HG03354 (cell line): ENCODE measurements around the gene AP1S1.
"Not testable (repeated sequence)": the region's sequence is repeated elsewhere in the genome, so short reads cannot be mapped to it uniquely, and the experiment has no call there.

ENCODE experiments used
- ATAC-seq: cut with Tn5 transposase; IDR thresholded peaks from one replicate; pipeline ENCODE4 v1.9.1; 2021; ENCODE audit warnings: mild to moderate bottlenecking; ENCODE audit not compliant: unreplicated experiment, poor library complexity, severe bottlenecking

Gene AP1S1

GRCh38 chr7:101123703-101124068, 30.6 kb upstream of the AP1S1 start:
- ATAC-seq: no peak

DNA sequence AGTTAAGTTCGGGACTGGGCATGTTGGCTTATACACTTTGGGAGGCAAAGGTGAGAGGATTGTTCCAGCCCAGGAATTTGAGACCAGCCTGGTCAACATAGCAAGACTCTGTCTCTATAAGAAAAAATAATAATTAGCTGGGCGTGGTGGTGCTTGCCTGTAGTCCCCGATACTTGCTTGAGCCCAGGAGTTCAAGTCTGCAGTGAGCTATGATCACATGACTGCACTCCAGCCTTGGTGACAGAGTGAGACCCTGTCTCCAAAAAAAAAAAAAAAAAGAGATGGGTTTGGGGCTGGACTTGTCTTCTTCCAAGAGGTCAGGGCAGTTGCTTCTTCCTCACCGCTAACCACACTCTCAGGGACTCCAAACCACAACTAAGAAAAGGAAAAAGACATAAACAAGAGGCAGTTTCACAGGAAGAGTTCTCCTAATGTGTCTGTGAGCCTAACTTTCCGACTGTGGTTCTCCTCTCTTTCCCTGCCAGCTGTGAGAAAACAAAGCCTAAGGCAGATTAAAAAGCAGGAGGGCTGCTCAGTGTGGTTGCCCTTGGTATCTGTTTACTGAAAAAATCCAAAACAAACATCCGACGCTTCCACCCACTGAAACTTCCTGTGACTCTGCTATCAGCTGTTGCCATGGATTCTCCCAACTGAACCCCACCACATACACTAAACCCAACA, 29.8 kb upstream of the AP1S1 start:
- no peak for ATAC-seq

DNA sequence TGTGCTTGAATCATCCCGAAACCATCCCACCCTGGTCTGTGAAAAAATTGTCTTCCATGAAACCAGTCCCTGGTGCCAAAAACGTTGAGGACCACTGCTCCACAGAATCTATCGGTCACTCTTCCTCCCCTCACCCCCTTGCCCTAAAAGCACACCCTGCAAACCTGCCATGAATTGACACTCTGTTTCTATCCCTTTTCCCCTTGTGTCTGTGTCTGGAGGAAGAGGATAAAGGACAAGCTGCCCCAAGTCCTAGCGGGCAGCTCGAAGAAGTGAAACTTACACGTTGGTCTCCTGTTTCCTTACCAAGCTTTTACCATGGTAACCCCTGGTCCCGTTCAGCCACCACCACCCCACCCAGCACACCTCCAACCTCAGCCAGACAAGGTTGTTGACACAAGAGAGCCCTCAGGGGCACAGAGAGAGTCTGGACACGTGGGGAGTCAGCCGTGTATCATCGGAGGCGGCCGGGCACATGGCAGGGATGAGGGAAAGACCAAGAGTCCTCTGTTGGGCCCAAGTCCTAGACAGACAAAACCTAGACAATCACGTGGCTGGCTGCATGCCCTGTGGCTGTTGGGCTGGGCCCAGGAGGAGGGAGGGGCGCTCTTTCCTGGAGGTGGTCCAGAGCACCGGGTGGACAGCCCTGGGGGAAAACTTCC, 28.2 kb upstream of the AP1S1 start:
- peak; percentile 70 for ATAC-seq

DNA sequence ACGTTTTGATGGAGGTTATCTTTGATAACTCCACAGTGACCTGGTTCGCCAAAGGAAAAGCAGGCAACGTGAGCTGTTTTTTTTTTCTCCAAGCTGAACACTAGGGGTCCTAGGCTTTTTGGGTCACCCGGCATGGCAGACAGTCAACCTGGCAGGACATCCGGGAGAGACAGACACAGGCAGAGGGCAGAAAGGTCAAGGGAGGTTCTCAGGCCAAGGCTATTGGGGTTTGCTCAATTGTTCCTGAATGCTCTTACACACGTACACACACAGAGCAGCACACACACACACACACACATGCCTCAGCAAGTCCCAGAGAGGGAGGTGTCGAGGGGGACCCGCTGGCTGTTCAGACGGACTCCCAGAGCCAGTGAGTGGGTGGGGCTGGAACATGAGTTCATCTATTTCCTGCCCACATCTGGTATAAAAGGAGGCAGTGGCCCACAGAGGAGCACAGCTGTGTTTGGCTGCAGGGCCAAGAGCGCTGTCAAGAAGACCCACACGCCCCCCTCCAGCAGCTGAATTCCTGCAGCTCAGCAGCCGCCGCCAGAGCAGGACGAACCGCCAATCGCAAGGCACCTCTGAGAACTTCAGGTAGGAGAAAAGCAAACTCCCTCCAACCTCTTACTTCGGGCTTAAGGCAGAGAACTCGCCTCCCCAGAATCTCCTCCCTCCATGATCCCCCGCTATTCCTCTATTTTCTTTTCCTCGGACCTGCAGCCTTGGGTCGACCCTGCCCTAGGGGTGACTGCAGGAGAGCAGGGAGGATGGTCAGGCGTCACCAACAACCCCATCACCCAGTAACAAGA, 27.4 kb upstream of the AP1S1 start, which contains the start of gene SERPINE1:
Gene SERPINE1, plus strand, starts transcription at position 454 of the 809 bp plus-strand sequence. CDS start 1,290 bp downstream, outside the sequence.
- ATAC-seq: peak; percentile 61

GRCh38 chr7:101127460-101128039, 26.7 kb upstream of the AP1S1 start:
- no peak for ATAC-seq

- ATAC-seq: no peak
Measured at GRCh38 chr7:101128040-101128834, 26.0 kb upstream of the AP1S1 start.

- ATAC-seq: no peak
Measured at GRCh38 chr7:101129603-101130117, 24.6 kb upstream of the AP1S1 start.

DNA sequence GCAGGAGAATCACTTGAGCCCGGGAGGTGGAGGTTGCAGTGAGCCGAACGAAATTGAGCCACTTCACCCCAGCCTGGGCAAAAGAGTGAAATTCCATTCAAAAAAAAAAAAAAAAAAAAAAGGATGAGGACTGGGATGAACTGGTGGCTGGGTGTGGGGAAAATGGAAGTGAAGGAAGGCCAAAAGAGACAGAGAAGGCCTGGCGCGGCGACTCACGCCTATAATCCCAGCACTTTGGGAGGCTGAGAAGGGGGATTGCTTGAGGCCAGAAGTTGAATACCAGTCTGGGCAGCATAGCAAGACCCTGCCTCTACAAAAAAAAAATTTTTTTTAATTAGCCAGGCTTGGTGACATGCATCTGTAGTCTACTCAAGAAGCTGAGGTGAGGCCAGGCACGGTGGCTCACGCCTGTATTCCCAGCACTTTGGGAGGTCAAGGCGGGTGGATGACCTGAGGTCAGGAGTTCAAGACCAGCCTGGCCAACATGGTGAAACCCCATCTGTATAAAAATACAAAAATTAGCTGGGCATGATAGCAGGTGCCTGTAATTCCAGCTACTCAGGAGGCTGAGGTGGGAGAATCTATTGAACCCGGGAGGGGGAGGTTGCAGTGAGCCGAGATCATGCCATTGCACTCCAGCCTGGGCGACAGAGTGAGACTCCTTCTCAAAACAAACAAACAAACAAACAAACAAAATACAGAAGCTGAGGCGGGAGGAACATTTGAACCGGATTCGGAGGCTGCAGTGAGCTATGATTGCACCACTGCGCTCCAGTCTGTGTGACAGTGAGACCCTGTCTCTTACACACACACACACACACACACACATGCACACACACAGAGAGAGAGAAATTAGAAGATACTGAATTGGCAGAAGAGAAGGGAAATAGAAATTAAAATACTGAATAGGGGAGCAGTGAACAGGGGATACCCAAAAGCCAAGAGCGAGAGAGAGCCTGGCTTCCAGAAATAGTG, 21.4 kb upstream of the AP1S1 start:
- not testable (repeated sequence) for ATAC-seq

DNA sequence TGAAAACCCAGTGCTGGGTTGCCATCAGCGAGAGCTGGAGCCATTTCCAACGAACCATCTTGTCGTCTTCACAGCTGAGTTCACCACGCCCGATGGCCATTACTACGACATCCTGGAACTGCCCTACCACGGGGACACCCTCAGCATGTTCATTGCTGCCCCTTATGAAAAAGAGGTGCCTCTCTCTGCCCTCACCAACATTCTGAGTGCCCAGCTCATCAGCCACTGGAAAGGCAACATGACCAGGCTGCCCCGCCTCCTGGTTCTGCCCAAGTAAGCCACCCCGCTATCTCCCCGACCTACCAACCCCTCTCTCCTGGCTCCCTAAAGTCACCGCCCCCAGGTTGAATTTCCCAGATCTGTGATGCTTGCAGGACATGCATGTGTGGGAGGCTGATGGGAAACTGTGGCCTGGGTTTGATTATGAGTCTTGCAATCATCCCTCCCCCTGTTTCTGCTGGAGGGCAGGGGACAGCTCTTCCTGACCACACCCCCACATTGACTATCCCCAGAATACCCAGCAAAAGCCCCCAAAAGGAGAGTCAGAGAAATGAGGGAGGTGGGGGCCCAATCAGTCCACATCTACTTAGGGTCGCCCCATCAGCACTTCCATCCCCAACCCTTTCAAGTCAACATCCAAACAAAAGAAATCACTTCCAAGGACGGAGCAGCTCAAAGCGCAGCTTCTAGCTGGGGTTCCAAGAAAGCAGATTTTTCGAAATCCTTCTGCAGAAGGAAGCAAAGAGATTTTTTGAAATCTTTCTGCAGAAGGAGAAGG, 20.5 kb upstream of the AP1S1 start:
- no peak for ATAC-seq

GRCh38 chr7:101134399-101134980, 19.8 kb upstream of the AP1S1 start:
- no peak for ATAC-seq

GRCh38 chr7:101137651-101138212, 16.5 kb upstream of the AP1S1 start:
- no peak for ATAC-seq

DNA sequence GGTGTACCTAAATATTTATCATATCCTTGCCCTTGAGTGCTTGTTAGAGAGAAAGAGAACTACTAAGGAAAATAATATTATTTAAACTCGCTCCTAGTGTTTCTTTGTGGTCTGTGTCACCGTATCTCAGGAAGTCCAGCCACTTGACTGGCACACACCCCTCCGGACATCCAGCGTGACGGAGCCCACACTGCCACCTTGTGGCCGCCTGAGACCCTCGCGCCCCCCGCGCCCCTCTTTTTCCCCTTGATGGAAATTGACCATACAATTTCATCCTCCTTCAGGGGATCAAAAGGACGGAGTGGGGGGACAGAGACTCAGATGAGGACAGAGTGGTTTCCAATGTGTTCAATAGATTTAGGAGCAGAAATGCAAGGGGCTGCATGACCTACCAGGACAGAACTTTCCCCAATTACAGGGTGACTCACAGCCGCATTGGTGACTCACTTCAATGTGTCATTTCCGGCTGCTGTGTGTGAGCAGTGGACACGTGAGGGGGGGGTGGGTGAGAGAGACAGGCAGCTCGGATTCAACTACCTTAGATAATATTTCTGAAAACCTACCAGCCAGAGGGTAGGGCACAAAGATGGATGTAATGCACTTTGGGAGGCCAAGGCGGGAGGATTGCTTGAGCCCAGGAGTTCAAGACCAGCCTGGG, 15.9 kb upstream of the AP1S1 start:
- peak; percentile 81 for ATAC-seq

- ATAC-seq: no peak
Measured at GRCh38 chr7:101140339-101140699, 14.0 kb upstream of the AP1S1 start.

DNA sequence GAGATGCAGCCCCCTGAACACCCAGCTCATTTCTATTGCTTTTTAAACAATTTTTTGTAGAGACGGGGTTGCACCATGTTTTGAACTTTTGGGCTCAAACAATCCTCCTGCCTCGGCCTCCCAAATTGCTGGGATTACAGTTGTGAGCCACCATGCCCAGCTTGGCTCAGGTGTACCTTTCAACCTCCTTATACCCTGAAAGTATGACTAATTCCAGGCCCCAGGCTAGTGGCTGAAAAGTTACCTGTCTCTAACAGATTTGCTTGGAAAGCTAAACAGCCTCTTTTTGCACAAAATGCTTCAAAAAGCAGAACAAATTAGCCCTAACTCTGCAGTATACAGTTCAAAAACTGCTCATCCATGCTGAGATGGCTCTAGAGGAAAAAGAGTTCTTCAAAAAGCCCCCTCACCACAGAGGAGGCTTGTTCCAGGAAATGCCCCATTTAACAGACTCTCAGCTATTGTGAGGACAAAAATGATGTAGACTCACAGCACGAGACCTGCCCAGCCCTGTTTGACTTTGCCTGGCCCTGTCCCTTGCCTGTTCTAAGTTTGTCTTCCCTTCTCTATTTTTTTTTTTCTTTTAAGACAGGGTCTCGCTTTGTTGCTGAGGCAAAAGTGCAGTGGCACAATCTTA, 13.4 kb upstream of the AP1S1 start:
- no peak for ATAC-seq

DNA sequence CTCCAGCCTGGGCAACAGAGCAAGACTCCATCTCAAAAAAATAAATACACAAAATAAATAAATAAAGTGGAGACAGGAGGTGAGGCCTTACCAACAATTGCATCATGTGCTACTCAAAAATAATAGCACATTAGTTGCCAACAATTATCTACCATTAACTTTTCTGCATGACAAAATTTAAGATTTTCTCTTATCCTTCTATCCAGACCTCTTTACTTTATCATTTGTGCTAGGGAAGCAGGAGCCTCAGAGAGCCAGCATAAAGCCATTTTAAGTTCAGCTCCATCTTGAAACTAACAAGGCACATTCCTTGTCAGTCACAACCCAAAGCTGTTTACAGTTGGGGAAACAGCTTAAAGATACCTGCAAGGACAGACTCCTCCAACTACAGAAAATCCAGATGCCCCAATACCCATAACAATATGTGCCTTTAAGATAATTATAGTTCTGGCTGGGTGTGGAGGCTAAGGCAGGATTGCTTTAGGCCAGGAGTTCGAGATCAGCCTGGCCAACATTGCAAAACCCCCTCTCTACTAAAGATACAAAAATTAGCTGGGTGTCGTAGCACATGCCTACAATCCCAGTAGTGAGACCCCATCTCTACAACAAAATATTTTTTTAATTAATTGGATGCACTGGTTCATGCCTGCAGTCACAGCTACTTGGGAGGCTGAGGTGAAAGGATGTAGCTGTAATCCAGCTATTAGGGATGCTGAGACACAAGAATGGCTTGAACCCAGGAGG, 2.2 kb upstream of the AP1S1 start:
- ATAC-seq: no peak
